Activated CD8-positive, alpha-beta T cell treated with anti-CD3 and anti-CD28 coated beads for 36 hours (primary cell): ENCODE data around the gene CLSTN3. TPM values are rescaled to one million over a fixed set of nuclear protein-coding genes. Genes with fewer than 3 reads are reported as not detected.
A peak's percentile ranks its signal among the peaks of the same experiment; 100 is the strongest.

Source experiments
- ATAC-seq: fragments of 200-7000 bp; cut with Tn5 transposase; one replicate; pipeline ENCODE4 v1.10.0; 2021; ENCODE audit warnings: mild to moderate bottlenecking, moderate library complexity
- CTCF ChIA-PET: fragments of 350-600 bp; sonication (Branson Sonifier 250); formaldehyde crosslinking; loops from one replicate; lab custom pipeline; 2021; ENCODE audit warnings: antibody characterized with exemption; lab: Charles Lee
- POLR2A ChIA-PET: fragments of 350-600 bp; sonication (Branson Sonifier 250); formaldehyde crosslinking; loops from one replicate; lab custom pipeline; 2021; ENCODE audit warnings: antibody characterized with exemption; lab: Charles Lee
- DNase-seq: peaks from one replicate; pipeline ENCODE4 v3.0.0-alpha.2; 2020
- H3K27ac Mint-ChIP-seq: one replicate; pipeline ENCODE4 v1.8.0; 2021; ENCODE audit warnings: mild to moderate bottlenecking, mixed read lengths
- H3K27me3 Mint-ChIP-seq: one replicate; pipeline ENCODE4 v1.8.0; 2021; ENCODE audit warnings: mixed read lengths
- H3K36me3 Mint-ChIP-seq: one replicate; pipeline ENCODE4 v1.8.0; 2021; ENCODE audit warnings: low read depth, mixed read lengths
- H3K4me1 Mint-ChIP-seq: one replicate; pipeline ENCODE4 v1.8.0; 2021; ENCODE audit warnings: low read depth, mixed read lengths
- H3K4me3 Mint-ChIP-seq: one replicate; pipeline ENCODE4 v1.8.0; 2021; ENCODE audit warnings: mild to moderate bottlenecking, moderate library complexity, mixed read lengths
- H3K9me3 Mint-ChIP-seq: one replicate; pipeline ENCODE4 v1.8.0; 2021; ENCODE audit warnings: mixed read lengths
- intact Hi-C: fragments of 100-400 bp; cut with micrococcal nuclease; formaldehyde crosslinking; loops from one replicate; pipeline ENCODE4 v1.10.0; 2022
- total RNA-seq, 2 experiments: library from RNA; stranded (reverse); gene quantifications; one replicate each; pipeline ENCODE4 v1.2.3, GENCODE V29; 2021
- TF ChIP-seq, protein P1 (sequence below): fragments of 200-600 bp; IDR thresholded peaks from one replicate; pipeline ENCODE4 v1.8.0; 2022; ENCODE audit warnings: antibody characterized with exemption, mild to moderate bottlenecking

Gene CLSTN3
- 10 to 100 TPM; 29.0 to 30.8 TPM for total RNA-seq

DNA sequence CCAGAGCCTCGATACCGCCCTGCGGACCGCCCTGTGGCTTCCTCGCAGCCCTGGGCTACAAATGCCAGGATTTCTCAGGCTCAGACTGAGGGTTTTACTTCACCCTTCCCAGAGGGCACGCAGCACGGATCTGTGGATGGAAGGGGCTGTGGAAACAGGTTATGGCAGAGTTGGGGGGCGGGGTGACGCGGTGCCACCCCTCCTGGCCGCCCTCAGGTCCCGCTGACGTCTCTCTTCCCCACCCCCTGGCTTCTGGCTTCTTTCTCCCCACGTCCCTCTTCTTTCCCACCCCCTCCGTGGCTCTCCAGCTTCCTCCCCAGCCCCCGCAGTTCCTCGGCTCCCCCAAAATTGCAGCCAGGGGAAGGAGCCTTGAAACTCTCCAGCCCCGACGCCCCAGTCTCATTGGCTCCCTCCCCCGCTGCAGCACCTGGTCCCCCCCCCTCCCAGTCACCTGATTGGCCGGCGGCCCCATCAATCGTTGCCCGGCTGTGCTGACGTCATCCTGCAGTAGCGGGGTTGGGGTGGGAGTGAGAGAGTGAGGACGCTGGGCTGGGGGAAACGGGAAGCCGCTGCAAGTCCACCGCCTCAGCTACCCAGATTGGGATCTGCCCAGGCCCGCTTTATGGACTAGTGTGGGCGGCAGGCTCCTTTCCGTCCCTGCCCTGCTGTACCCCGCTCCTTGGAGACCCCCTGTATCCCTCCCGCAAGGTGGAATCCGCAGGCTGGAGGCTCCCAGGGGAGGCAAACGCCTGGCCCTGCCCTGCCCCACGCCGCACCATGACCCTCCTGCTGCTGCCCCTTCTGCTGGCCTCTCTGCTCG lies at the start of gene CLSTN3:
Gene CLSTN3 (plus strand): TSS at position 500 of the 820 bp plus-strand sequence. CDS start 278 bp downstream, at position 778.
- no peaks in the 10 kb centered on the region for H3K9me3 Mint-ChIP-seq
- DNase-seq (peak; percentile 88), ATAC-seq (peak; percentile 82)
- H3K36me3 Mint-ChIP-seq = no peaks in the 10 kb centered on the region
- ChIA-PET POLR2A (interaction anchor here (1.5 to 1.9 kb wide), 2 partner anchors 22 to 59 kb away, joined by 4 to 8 read pairs; no protein-coding TSS in a partner anchor), CTCF (interaction anchor here (1.4 kb wide), 2 partner anchors 15 to 17 kb away, joined by 5 read pairs; no protein-coding TSS in a partner anchor)
- peaks cover 28% of the 10 kb centered on the region for H3K4me1 Mint-ChIP-seq
- H3K27me3 Mint-ChIP-seq = no peaks in the 10 kb centered on the region
- intact Hi-C loops = no loop called here
- TF ChIP-seq, protein P1, sequence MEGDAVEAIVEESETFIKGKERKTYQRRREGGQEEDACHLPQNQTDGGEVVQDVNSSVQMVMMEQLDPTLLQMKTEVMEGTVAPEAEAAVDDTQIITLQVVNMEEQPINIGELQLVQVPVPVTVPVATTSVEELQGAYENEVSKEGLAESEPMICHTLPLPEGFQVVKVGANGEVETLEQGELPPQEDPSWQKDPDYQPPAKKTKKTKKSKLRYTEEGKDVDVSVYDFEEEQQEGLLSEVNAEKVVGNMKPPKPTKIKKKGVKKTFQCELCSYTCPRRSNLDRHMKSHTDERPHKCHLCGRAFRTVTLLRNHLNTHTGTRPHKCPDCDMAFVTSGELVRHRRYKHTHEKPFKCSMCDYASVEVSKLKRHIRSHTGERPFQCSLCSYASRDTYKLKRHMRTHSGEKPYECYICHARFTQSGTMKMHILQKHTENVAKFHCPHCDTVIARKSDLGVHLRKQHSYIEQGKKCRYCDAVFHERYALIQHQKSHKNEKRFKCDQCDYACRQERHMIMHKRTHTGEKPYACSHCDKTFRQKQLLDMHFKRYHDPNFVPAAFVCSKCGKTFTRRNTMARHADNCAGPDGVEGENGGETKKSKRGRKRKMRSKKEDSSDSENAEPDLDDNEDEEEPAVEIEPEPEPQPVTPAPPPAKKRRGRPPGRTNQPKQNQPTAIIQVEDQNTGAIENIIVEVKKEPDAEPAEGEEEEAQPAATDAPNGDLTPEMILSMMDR = no peak
- peak within 1 kb of the TSS; percentile 83 for H3K4me3 Mint-ChIP-seq
- H3K27ac Mint-ChIP-seq = peak within 1 kb of the TSS; percentile 79

GRCh38 chr12:7081037-7081436 lies 49.1 kb upstream of the CLSTN3 start:
- DNase-seq (no peak), ATAC-seq (no peak)
- H3K4me3 Mint-ChIP-seq = no peak overlapping the region
- CTCF ChIA-PET = no interaction called here
- H3K4me1 Mint-ChIP-seq = no peaks in the 10 kb centered on the region
- POLR2A ChIA-PET = interaction anchor here (0.9 to 1.3 kb wide), 2 partner anchors 27 to 126 kb away, joined by 3 to 5 read pairs; no protein-coding TSS in a partner anchor
- no peak overlapping the region for H3K27ac Mint-ChIP-seq
- intact Hi-C loops = no loop called here
- TF ChIP-seq, protein P1 = no peak
- H3K27me3 Mint-ChIP-seq = peaks cover 1% of the 10 kb centered on the region
- peaks cover 4% of the 10 kb centered on the region for H3K9me3 Mint-ChIP-seq
- H3K36me3 Mint-ChIP-seq = no peaks in the 10 kb centered on the region

DNA sequence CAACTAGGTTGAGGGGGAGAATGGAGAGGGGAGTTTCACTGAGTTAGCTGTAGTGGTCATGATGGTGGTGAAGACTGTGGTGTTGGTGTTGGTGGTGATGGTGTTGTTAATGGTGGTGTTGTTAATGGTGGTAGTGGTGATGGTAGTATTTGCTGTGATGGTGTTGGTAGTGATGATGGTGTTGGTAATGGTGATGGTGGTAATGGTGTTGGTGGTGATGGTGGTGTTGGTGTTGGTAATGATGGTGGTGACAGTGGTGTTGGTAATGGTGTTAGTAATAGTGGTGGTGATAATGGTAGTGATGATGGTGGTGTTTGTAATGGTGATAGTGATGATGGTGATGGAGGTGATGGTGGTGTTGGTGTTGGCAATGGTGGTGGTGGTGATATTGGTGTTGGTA lies 47.0 kb upstream of the CLSTN3 start:
- TF ChIP-seq, protein P1 = no peak
- ATAC-seq (no peak), DNase-seq (no peak)
- ChIA-PET POLR2A (no interaction called here), CTCF (interaction anchor here (0.8 to 1.2 kb wide), 2 partner anchors 25 to 29 kb away, joined by 3 read pairs; no protein-coding TSS in a partner anchor)
- no peaks in the 10 kb centered on the region for H3K36me3 Mint-ChIP-seq
- H3K4me3 Mint-ChIP-seq = no peak overlapping the region
- intact Hi-C loops = no loop called here
- H3K27me3 Mint-ChIP-seq = peaks cover 1% of the 10 kb centered on the region
- H3K4me1 Mint-ChIP-seq = no peaks in the 10 kb centered on the region
- H3K9me3 Mint-ChIP-seq = peaks cover 4% of the 10 kb centered on the region
- no peak overlapping the region for H3K27ac Mint-ChIP-seq

- no peak for ATAC-seq
- no peaks in the 10 kb centered on the region for H3K9me3 Mint-ChIP-seq
- H3K27me3 Mint-ChIP-seq = no peaks in the 10 kb centered on the region
- peaks cover 6% of the 10 kb centered on the region for H3K4me1 Mint-ChIP-seq
- TF ChIP-seq, protein P1 = no peak
- DNase-seq = no peak
- POLR2A ChIA-PET = no interaction called here
- CTCF ChIA-PET = interaction anchor here (0.6 to 1.4 kb wide), 4 partner anchors 13 to 24 kb away, joined by 3 to 5 read pairs (median 4); no protein-coding TSS in a partner anchor
- no peak overlapping the region for H3K27ac Mint-ChIP-seq
- intact Hi-C loops = no loop called here
- no peak overlapping the region for H3K4me3 Mint-ChIP-seq
- H3K36me3 Mint-ChIP-seq = no peaks in the 10 kb centered on the region
These were observed 40.8 kb upstream of the CLSTN3 start for GRCh38 chr12:7089196-7089871.
